NCI-H1417 (cell line): Measurements from ENCODE around the gene ZBTB47.

Experiments used
- DNase-seq, 3 experiments: peaks; one replicate each; lab custom pipeline; 2025; lab: John Stamatoyannopoulos, UW

The ZBTB47 gene

GRCh38 chr3:42685363-42685881 lies 31.9 kb downstream of the ZBTB47 start, which contains the start of gene KLHL40:
Gene KLHL40, plus strand, starts transcription at chr3:42685537. Its CDS starts 82 bp downstream, at chr3:42685619.
- no peak for DNase-seq

- no peak for DNase-seq
Measured at GRCh38 chr3:42685891-42686820, 32.7 kb downstream of the ZBTB47 start.

- DNase-seq: no peak
Measured at GRCh38 chr3:42686832-42687650, 33.5 kb downstream of the ZBTB47 start.

GRCh38 chr3:42688016-42688415 lies 34.5 kb downstream of the ZBTB47 start:
- DNase-seq: no peak

GRCh38 chr3:42688487-42689420 lies 35.3 kb downstream of the ZBTB47 start:
- no peak for DNase-seq

- no peak for DNase-seq
Measured at GRCh38 chr3:42689421-42690014, 36.0 kb downstream of the ZBTB47 start.

- no peak for DNase-seq
Measured at GRCh38 chr3:42690191-42690590, 36.7 kb downstream of the ZBTB47 start.

- no peak for DNase-seq
Measured at GRCh38 chr3:42690766-42691680, 37.5 kb downstream of the ZBTB47 start.

GRCh38 chr3:42691816-42692666 lies 38.5 kb downstream of the ZBTB47 start:
- DNase-seq: no peak

- no peak for DNase-seq
Measured at GRCh38 chr3:42692667-42693529, 39.4 kb downstream of the ZBTB47 start.

- DNase-seq: no peak
Measured at GRCh38 chr3:42693530-42693930, 40.0 kb downstream of the ZBTB47 start.

- DNase-seq: no peak
Measured at GRCh38 chr3:42694366-42694765, 40.9 kb downstream of the ZBTB47 start.

GRCh38 chr3:42696356-42697288 lies 43.1 kb downstream of the ZBTB47 start:
- no peak for DNase-seq

- no peak for DNase-seq
Measured at GRCh38 chr3:42697289-42698051, 44.0 kb downstream of the ZBTB47 start.

GRCh38 chr3:42698216-42698910 lies 44.9 kb downstream of the ZBTB47 start:
- no peak for DNase-seq

GRCh38 chr3:42698911-42699230 lies 45.4 kb downstream of the ZBTB47 start:
- DNase-seq: no peak
